HG03575 (cell line): ENCODE measurements around the gene BPIFB3.
"Not testable (repeated sequence)": the region's sequence is repeated elsewhere in the genome, so short reads cannot be mapped to it uniquely, and the experiment has no call there.

Experiments used
- ATAC-seq: cut with Tn5 transposase; IDR thresholded peaks from one replicate; pipeline ENCODE4 v1.9.1; 2021; ENCODE audit not compliant: unreplicated experiment, insufficient number of reproducible peaks, low FRiP score; ENCODE audit errors: extremely low read depth

Gene BPIFB3

GRCh38 chr20:33026779-33027759 lies 26.6 kb upstream of the BPIFB3 start:
- ATAC-seq, result no peak

DNA sequence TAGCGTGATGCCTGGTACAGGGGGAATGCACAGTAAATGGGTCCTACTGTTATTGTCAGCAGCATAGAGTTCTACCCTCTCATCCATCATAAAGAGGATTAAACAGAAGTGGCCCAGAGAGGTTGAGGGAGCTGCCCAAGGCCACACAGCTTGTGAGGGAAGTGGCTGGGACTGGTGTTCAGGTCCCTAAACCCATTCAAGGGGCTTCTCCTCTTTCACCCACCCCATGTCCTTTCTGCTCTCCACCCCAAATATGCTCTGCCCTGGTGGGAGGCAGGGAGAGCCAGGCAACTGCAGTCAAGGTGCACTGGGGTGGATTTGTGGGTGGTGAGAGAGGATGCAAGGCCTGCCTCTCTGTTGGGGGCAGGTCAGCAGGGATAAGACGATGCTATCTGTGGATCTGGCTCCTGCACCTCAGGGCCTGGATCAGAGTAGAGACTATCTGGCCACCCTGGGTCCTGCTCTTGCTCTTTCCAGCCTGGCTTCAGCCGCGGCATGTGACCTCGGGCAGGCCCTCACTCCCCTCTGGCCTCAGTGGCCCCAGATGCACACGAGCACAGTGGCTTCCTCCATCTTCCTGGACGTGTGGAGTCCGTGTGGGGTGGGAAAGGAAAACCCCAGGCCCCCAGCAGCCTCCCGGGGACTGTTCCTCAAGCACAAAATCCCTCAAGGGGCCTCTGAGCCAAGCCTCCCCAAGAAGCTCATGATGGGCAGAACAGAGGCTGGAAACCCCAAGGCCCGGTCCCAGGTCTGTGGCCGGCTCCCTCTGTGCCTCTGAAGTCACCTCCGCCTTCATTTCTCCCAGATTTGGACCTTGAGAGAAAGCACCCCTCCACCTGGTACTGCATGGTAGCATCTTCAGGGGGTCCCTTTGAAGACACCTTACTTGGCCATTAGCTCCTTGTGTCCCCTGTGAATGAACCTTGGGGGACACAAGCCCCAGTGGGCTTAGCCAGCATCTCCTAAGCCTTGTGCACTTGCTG lies 25.6 kb upstream of the BPIFB3 start:
- ATAC-seq, result no peak

DNA sequence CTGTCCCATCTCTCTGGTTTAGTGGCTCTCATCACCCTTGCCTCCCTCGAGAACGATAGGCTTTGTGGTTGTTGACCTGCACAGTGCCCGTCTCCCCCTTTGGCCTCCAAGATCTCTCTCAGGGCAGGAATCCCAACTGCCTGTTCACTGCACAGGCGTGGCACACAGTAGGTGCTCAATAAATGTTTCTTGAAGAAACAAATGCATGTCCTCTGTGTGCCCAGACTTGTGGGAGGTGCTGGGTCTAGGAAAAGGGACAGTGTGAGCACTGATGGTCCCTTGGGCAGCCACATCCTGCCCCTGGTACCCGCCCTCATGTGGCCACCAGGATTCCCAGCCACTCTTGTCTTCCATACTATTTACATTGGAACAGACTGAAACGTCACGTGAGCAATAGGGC lies 24.8 kb upstream of the BPIFB3 start:
- ATAC-seq, result no peak

GRCh38 chr20:33030076-33030475 lies 23.6 kb upstream of the BPIFB3 start:
- no peak for ATAC-seq

DNA sequence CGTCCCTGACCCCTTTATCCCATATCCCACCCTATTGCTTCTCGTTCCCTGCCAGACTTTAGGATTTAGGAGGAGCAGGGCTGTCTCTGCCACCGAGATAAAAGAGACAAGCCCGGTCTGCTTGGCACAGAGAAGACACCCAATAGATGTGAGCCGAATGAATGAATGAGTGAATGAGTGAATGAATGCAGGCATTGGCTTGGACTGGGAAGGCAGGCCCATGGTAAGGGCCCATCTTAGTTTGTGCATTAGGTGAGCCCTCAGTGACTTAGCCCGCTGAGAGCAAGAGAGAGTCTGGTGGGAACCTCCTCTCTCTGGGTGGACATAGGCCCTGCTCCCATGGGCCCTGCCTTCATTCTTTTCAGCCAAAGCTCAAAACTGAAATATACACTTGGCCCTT lies 23.1 kb upstream of the BPIFB3 start:
- ATAC-seq, result no peak

- no peak for ATAC-seq
Measured at GRCh38 chr20:33031531-33031930, 22.2 kb upstream of the BPIFB3 start, which contains the start of gene BPIFB6. Gene BPIFB6, plus strand, starts transcription at chr20:33031648. Its CDS starts 0 bp downstream, at chr20:33031648.

DNA sequence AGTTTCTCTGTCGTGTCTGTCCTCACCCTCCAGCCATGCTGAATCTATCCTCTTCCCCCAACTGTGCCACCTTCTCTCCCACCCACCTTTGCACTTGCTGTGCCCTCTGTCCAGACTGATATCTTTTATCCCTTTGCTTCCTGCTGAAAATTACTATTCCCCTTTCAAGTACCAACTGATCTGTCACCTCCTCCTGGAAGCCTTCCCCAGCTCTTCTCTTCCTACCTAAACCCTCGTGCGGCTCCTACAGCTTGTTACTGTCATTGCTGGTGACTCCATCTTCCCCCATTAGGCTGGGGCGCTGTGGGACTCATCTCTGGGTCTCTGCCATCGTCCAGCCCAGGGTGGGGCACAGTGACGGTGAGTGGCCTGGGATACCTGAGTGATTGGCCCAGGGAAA lies 21.1 kb upstream of the BPIFB3 start:
- no peak for ATAC-seq

- ATAC-seq, result no peak
Measured at GRCh38 chr20:33033381-33033780, 20.3 kb upstream of the BPIFB3 start.

DNA sequence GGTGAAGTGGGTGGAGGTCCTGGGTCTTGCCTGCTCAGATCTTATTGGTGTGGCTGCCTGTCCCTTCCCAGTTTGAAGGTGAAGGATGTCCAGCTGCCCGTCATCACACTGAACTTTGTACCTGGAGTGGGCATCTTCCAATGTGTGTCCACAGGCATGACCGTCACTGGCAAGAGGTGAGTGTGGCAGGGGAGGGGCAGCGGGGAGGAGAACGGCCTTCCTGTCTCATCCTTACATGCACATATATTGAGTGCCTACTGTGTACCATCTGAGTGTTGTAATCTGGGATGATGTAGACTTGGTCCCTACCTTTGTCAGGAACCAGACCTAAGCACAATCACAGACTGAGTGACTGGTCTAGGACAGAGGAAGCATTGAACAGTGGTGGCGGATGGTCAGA lies 19.6 kb upstream of the BPIFB3 start:
- no peak for ATAC-seq

- ATAC-seq, result no peak
Measured at GRCh38 chr20:33034901-33035492, 18.7 kb upstream of the BPIFB3 start.

DNA sequence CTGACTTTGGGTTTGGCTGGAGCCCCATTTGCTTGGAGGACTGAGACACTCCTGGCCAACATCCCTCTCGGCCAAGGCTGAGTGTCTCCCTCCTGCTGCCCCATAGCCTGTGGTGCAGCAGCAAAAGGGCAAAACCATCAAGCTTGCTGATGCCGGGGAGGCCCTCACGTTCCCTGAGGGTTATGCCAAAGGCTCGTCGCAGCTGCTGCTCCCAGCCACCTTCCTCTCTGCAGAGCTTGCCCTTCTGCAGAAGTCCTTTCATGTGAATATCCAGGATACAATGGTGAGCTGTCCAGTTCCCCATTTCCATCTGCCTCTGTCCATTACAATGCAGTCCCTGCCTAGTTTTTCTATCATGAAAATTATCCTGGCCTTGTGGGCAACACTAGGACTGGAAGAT lies 16.2 kb upstream of the BPIFB3 start:
- ATAC-seq, result no peak

DNA sequence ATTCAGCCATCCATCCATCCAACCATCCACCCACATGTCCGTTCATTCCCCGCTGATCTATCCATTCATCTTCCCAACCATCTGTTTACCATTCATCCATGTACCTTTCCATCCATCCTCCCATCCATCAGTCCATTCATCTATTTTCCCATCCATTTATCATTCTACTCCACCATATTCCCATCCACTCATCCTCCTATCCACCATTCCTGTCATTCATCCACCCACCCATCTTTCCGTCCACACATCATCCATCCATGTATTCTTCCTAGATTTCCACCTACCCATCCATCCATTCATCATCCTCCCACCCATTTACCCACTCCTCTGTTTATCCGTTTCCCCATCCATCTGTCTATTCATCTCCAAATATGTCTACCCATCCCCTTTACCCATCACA lies 15.5 kb upstream of the BPIFB3 start:
- no peak for ATAC-seq

DNA sequence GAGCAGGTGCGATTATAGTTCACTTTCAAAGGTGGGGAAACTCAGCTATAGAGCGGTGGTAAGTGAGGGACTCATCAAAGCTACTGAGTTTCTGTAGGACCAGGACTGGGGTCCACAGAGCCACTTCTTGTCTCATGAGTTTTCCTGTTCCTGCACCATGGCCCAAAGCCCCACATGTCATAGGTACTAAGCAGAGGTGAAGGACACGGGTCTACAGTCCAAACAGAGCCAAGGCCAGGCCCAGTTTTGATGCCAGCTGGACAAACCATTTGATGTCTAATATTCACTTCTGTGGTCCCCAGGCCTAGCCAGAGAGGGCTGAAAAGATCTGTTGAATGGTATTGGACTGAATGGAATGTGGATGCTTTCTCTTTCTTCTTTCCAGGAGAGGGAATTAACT lies 11.3 kb upstream of the BPIFB3 start:
- ATAC-seq, result no peak

DNA sequence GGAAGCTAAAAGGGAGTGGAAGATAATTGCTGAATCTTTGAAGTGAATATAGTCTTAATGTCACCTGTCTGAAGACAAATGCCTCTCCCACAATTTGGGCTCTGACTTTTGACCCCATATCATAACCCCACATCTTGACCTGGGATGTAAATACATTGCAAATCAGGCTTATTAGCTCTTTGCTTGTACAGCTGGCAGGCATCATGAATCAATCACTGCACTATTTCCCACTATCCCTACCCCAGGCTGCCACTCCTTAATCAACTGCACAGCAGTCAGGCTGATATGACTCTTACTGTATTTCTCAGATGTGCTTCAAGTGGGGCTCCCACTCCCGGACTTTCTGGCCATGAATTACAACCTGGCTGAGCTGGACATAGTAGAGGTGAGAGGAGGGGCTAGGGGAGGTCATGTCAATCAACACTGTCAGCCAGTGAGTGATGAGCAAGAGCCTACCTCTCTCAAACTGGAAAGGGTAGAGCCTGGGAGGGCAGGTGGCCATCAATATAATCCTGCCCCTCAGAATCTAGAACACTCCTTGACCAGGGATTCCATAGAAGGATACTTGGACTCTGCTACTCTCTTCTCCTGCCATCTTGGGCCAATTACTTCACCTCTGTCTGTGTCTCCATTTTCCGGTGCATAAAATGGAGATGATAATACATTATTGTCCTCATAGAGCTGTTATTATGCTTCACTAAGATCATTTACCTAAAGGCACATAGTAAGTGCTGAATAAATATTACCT lies 10.5 kb upstream of the BPIFB3 start:
- no peak for ATAC-seq

DNA sequence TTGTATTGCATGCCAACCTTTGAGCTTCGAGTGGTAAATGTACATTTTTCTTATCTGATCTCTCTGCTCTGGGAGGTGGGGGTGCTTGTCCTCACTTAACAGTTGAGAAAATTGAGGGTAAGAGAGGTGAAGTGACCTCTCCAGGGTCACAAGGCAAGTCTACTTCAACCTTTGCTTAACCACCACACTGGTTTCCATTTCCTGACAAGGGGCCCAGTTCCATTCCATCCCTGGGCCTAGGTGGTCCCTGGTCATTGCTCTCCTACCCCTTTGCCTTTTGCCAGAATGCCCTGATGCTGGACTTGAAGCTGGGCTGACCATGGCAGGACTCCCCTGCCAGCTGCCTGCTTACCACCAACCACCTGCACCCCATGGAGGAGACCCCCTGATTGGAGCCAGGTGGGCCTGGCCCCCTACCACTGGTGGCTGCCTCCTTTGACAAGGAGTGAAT lies 9.9 kb upstream of the BPIFB3 start:
- no peak for ATAC-seq

GRCh38 chr20:33045129-33045721 lies 8.5 kb upstream of the BPIFB3 start:
- not testable (repeated sequence) for ATAC-seq

DNA sequence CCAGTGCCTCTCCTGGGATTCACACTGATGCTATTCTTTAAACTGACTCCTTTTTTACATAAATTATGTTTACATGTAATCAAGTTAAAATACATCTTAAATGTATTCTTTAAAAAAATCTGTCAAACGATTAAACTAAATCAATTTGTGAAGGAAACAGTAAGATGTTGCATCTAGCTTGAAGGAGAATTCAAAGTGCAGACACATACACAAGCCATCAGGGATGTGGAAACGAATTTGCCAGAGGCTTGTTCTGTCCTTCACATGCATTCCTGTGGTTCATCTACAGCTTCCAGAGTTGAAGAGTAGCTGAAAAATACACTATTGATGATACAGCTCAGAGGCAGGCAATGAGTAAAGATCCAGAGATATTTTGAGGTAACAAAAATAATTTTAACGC lies 7.3 kb upstream of the BPIFB3 start:
- no peak for ATAC-seq

DNA sequence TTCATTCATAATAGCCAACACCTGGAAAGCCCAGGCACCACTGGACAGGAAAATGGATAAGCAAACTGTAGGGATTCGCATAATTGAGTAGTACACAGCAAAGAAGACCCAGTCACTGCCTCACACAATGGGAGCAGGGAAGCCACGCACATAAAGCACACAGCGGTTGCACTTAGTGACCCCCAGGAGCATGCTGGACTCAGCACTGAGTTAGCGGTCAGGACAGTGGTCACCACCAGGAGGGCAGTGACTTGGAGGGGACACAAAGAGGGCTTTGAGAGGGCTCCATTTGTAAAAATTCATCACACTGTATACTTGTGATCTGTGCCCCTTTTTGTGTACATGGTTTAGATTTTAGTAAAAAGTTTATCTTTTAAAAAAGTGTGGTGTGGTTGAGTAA lies 2.4 kb upstream of the BPIFB3 start:
- ATAC-seq, result no peak
